CD4-positive, alpha-beta T cell treated with Interferon gamma for 1 hour (primary cell): Measurements from ENCODE around the gene RDH8.
"Not testable (repeated sequence)": the region's sequence is repeated elsewhere in the genome, so short reads cannot be mapped to it uniquely, and the experiment has no call there.

Experiments
- DNase-seq: peaks from one replicate; pipeline ENCODE4 v3.0.0-alpha.2; 2020

RDH8 gene

GRCh38 chr19:10006335-10006708, 7.0 kb upstream of the RDH8 start:
- DNase-seq: no peak

- DNase-seq: no peak
Measured at GRCh38 chr19:10006752-10007323, 6.4 kb upstream of the RDH8 start.

DNA sequence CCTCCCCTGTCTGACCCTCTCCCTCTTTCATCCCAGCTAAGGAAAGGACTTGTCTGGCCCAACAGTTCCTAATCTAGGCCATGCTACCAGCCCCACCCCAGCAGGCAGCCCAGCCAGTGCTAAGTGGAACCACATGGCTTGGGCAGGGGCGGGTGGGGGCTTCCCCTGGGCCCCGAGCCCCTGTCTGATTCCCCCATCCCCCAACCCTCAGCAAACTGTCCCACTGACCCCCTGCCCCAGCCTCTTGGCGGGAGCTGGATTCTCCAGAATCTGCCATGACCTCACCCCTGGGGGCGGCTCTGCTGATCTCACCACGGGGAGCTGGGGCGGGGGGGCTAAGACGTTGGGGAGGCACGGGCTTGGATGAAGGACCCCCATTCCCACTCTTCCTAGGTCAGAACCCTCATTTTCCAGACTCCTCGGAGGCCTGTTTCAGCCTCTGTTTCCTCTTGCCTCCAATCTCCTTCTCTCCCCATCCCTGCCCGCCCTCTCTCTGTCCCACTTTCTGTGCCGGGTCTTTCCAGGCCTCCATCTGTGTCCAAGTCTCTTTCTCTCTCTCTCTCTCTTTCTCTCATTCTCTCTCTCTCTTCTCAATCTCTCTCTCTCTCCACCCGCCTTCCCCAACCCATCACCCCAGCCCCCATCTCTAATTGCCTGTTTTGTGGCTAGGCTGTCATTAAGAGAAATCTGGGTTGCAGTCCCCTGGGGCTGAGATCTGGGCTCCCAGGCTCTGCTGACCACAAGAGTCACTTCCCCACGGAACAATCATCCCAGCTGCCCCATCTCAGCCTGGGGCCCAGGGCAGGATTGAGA, 5.7 kb upstream of the RDH8 start:
- no peak for DNase-seq

DNA sequence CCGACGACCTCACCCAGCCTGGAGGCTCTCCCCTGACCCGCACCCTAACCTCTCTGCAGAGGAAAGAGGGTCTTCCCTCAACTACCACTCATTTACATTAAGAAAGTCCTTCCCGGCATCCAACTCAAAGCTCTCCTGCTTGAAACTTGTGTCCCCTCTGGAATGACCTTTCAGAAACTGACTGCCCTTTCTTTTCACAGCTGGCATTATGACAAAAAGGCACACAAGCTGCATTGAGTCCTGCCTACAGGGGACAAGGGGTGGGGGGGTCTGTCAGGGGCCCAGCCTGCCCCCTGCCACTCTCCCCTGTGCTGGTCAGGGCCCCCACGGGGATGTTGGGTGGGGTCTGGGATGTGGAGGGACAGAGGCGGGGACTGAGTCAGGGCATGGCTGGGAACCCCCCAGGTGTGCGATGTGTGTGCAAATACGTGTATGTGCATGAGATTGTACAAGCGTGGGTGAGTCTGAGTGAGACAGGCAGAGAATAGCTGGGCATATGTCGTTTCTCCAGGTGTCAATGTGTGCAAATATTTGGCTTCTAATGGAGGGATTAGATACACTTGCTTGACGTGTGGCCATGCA, 5.0 kb upstream of the RDH8 start:
- no peak for DNase-seq

- DNase-seq: no peak
Measured at GRCh38 chr19:10009714-10010224, 3.5 kb upstream of the RDH8 start.

- no peak for DNase-seq
Measured at GRCh38 chr19:10010247-10010691, 3.0 kb upstream of the RDH8 start, which contains the start of gene COL5A3. Gene COL5A3 (minus strand): TSS chr19:10010504. CDS start chr19:10010385, 119 bp downstream.

DNA sequence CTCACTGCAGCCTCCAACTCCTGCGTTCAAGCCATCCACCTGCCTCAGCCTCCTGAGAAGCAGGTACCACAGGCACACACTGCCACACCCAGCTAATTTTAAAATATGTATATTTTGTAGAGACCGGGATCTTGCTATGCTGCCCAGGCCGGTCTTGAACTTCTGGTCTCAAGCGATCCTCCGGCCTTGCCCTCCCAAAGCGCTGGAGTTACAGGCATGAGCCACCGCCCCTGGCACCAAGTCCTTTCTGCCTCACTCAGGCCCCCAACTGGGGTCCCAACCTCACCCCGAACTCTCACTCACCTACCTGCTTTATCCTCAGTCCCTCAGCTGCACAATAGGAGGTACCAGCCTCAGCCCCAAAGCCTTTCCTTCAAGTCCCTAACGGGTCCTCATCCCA, 2.3 kb upstream of the RDH8 start:
- DNase-seq: no peak

- no peak for DNase-seq
Measured at GRCh38 chr19:10011974-10012373, 1.3 kb upstream of the RDH8 start.

- no peak for DNase-seq
Measured at GRCh38 chr19:10013834-10014618, 743 bp downstream of the RDH8 start.

GRCh38 chr19:10018263-10018662, 5.0 kb downstream of the RDH8 start:
- DNase-seq: no peak

DNA sequence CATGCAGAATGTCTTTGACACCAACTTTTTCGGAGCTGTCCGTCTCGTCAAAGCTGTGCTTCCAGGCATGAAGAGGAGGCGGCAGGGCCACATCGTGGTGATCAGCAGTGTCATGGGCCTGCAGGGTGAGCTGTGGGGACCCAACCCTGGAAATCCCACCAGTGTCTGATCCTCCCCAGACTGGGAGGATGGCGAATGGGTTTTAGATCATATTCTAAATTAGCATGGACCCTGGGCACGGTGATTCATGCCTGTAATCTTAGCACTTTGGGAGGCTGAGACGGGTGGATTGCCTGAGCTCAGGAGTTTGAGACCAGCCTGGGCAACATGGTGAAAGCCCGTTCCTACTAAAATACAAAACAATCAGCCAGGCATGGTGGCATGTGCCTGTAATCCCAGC, 5.5 kb downstream of the RDH8 start:
- no peak for DNase-seq

GRCh38 chr19:10019246-10019645, 6.0 kb downstream of the RDH8 start:
- DNase-seq: no peak

GRCh38 chr19:10020851-10021250, 7.6 kb downstream of the RDH8 start:
- no peak for DNase-seq

DNA sequence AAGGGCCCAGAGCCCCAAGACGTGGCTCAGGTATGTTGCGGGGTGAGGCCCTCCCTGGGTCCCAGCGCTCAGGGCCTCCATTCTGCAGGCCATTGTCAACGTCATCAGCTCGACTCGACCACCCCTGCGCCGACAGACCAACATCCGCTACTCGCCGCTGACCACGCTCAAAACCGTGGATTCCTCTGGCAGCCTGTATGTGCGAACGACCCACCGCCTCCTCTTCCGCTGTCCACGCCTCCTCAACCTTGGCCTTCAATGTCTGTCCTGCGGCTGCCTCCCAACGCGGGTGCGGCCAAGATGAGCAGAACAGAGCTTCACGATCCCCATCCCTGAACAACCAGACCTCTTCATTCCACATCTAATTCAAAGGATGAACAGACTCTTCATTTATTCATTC, 8.2 kb downstream of the RDH8 start:
- no peak for DNase-seq

GRCh38 chr19:10021863-10022262, 8.6 kb downstream of the RDH8 start:
- DNase-seq: no peak

- DNase-seq: not testable (repeated sequence)
Measured at GRCh38 chr19:10023096-10023495, 9.8 kb downstream of the RDH8 start.

DNA sequence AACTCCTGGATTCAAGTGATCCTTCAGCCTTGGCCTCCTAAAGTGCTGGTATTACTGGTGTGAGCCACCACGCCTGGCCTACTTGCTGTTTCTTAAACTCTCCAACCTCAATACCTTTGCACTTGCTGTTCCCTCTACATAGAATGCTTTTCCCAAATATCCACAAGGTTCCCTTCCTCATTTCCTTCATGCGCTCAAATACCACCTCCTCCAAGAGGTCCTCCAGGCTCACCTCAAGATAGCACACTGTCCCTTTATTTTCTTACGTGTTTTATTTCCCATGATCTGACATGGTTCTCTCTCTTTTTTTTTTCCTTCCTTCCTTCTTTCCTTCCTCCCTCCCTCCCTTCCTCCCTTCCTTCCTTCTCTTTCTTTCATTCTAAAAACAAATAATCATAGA, 13.5 kb downstream of the RDH8 start:
- DNase-seq: no peak

DNA sequence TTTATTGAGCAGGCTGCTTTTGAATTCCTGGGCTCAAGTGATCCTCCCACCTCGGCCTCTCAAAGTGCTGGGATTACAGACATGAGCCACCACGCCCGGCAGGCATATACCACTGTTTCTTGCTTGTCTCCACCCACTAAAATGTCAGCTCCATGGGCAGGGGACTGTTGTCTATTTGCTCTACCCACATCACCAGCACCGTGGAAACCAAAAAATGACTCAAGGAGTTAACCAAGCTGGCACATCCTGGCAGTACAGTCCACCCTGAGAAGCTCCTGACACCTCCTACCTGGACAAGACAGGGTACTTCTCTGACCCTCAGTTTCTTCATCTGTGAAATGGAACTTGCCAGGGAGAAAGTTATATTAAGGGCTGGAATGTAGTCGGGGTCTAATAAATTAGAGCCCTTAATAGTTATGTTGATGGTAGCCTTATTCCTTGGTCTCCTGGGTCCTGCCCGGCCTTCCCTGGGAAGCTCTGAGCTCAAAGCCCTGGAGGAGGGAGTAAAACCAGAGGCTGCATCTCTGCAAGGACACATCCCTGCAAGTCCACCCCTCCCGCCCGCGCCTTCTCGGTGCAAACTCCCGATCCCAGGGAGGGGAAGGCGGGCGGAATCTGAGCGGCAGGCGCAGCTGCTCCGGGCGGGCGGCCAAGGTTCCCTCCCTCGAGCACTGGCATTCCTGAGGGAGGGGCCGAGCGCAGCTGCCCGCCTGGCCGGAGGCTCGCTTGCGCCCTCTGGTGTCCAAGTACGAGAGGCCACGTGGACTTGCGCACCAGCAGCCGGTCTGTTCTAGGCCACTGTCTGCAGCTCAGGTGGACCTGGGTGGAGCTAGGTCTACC, 14.1 kb downstream of the RDH8 start:
- peak; percentile 71 for DNase-seq

- DNase-seq: no peak
Measured at GRCh38 chr19:10033614-10034013, 20.3 kb downstream of the RDH8 start.

- DNase-seq: no peak
Measured at GRCh38 chr19:10036601-10037071, 23.4 kb downstream of the RDH8 start.

DNA sequence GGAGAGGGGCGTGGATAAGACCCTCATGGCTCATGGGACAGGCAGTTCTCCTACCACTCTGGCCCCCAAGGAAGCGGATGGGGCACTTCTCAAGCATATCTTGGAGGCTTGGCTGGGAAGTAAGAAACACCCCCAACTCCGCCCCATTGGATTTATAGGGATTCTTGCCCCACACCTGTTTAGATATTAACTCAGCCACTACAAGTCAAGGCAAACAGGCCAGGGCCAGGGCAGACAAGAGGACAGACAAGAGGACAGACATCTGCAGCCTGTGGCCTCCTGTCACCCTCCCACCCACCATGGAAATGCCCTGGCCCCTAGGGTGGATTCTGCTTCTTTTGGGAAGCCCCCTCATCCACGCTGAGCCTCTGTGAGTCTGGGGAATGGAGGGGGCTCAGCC, 24.1 kb downstream of the RDH8 start:
- no peak for DNase-seq

DNA sequence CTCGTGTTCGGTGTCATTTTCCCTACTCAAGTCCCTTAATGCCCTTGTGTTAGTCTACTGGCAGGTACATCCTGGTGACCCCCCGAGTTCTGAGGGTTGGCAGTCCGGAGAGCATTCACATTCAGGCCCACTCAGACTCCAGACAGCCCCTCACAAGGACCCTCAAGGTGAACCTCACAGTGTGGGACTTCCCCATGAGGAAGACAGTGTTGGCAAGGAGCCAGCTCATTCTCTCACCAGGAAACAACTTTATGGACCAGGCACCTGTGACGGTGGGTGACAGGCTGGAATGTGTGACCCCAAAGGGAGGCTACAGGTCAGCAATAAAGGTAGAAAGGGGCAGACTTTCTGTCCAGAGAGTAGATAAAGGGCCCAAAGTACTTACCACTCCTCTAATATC, 24.5 kb downstream of the RDH8 start:
- no peak for DNase-seq
